ENCODE results near the gene CYB561D1. TPM values are rescaled to one million over a fixed set of nuclear protein-coding genes. Genes with fewer than 3 reads are reported as not detected.
A peak's percentile ranks its signal among the peaks of the same experiment; 100 is the strongest.

The CYB561D1 gene
- total RNA-seq, 1 donor from 2014 or later = 5.0 TPM

GRCh38 chr1:109492779-109493178, 1.1 kb upstream of the CYB561D1 start:
- H3K4me3 ChIP-seq (ENCODE audit: low read depth, low read length) = no peak overlapping the region
- no peak for TF ChIP-seq CTCF (IDR thresholded peaks at IDR 0.05; ENCODE audit: insufficient read depth, low read length, severe bottlenecking)
- H3K36me3 ChIP-seq (ENCODE audit: control insufficient read depth, insufficient read depth, low read length) = peaks cover 16% of the 10 kb centered on the region
- H3K27me3 ChIP-seq (ENCODE audit: control insufficient read depth, insufficient read depth, low read length) = no peaks in the 10 kb centered on the region
- DNase-seq (ENCODE audit: low read depth) = no peak
- FAIRE-seq = no peak

DNA sequence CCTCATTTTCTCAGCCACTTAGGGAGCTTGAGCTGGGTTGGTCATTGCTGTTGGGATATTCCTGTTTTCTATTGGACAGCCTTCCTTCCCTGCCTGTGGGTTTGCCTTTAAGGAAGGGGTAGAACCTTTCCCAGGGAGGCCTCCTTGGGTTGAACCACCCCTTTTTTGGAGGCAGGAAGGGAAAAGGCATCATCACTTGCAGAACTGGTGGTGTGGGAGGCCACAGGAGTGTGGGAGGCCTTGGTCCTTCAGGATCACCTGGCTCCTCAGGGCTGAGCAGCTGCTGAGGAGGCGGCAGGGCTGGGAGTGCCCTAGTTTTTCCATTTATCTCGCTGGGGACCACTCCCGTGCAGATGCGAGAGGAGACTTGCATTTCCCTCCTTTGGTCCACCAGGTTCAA, 667 bp upstream of the CYB561D1 start:
- FAIRE-seq = no peak
- Histone ChIP-seq H3K36me3 (ENCODE audit: control insufficient read depth, insufficient read depth, low read length) (peaks cover 16% of the 10 kb centered on the region), H3K4me3 (ENCODE audit: low read depth, low read length) (no peak overlapping the region), H3K27me3 (ENCODE audit: control insufficient read depth, insufficient read depth, low read length) (no peaks in the 10 kb centered on the region)
- DNase-seq (ENCODE audit: low read depth) = no peak
- no peak for TF ChIP-seq CTCF (IDR thresholded peaks at IDR 0.05; ENCODE audit: insufficient read depth, low read length, severe bottlenecking)

DNA sequence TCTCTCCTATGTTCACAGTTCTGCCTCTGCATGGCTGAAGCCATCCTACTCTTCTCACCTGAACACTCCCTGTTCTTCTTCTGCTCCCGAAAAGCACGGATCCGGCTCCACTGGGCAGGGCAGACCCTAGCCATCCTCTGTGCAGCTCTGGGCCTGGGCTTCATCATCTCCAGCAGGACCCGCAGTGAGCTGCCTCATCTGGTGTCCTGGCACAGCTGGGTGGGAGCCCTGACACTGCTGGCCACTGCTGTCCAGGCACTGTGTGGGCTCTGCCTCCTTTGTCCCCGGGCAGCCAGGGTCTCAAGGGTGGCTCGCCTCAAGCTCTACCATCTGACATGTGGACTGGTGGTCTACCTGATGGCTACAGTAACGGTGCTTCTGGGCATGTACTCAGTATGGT, 1.8 kb downstream of the CYB561D1 start:
- Histone ChIP-seq H3K27me3 (ENCODE audit: control insufficient read depth, insufficient read depth, low read length) (no peaks in the 10 kb centered on the region), H3K36me3 (ENCODE audit: control insufficient read depth, insufficient read depth, low read length) (peaks cover 17% of the 10 kb centered on the region), H3K4me3 (ENCODE audit: low read depth, low read length) (no peak overlapping the region)
- FAIRE-seq (no peak), DNase-seq (ENCODE audit: low read depth) (no peak)
- no peak for TF ChIP-seq CTCF (IDR thresholded peaks at IDR 0.05; ENCODE audit: insufficient read depth, low read length, severe bottlenecking)

- no peak for FAIRE-seq
- Histone ChIP-seq H3K27me3 (ENCODE audit: control insufficient read depth, insufficient read depth, low read length) (no peaks in the 10 kb centered on the region), H3K4me3 (ENCODE audit: low read depth, low read length) (no peak overlapping the region), H3K36me3 (ENCODE audit: control insufficient read depth, insufficient read depth, low read length) (peaks cover 15% of the 10 kb centered on the region)
- no peak for TF ChIP-seq CTCF (IDR thresholded peaks at IDR 0.05; ENCODE audit: insufficient read depth, low read length, severe bottlenecking)
- DNase-seq (ENCODE audit: low read depth) = no peak
Observed at GRCh38 chr1:109497449-109498160, 3.7 kb downstream of the CYB561D1 start.

GRCh38 chr1:109498161-109498801, 4.4 kb downstream of the CYB561D1 start:
- Histone ChIP-seq H3K36me3 (ENCODE audit: control insufficient read depth, insufficient read depth, low read length) (peaks cover 15% of the 10 kb centered on the region), H3K4me3 (ENCODE audit: low read depth, low read length) (no peak overlapping the region), H3K27me3 (ENCODE audit: control insufficient read depth, insufficient read depth, low read length) (no peaks in the 10 kb centered on the region)
- peak; percentile 72 for TF ChIP-seq CTCF (IDR thresholded peaks at IDR 0.05; ENCODE audit: insufficient read depth, low read length, severe bottlenecking)
- FAIRE-seq (no peak), DNase-seq (ENCODE audit: low read depth) (no peak)

All from bronchial epithelial cell (primary cell).